ENCODE results near the gene MYOZ3.

DNA sequence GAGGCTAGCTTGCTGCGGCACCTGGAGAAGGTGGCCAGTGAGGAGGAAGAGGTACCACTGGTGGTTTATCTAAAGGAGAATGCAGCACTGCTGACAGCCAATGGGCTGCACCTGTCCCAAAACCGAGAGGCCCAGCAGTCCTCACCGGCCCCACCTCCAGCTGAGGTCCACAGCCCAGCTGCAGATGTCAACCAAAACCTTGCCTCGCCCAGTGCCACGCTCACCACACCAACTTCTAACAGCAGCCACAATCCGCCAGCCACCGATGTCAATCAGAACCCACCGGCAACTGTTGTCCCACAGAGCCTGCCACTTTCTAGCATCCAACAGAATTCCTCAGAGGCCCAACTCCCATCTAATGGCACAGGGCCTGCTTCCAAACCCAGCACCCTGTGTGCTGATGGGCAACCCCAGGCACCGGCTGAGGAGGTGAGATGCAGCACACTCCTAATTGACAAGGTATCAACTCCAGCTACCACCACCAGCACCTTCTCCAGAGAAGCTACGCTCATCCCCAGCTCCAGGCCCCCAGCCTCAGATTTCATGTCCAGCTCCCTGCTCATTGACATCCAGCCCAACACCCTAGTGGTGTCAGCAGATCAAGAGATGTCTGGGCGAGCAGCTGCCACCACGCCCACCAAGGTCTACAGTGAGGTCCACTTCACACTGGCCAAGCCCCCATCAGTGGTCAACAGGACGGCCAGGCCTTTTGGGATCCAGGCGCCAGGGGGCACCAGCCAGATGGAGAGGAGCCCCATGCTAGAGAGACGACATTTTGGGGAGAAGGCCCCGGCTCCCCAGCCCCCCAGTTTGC lies 12.6 kb upstream of the MYOZ3 start:
- no peak for TF ChIP-seq CTCF (conservative IDR thresholded peaks at IDR 0.05)
- no peak for TF ChIP-seq ZFX (IDR thresholded peaks at IDR 0.05)
